Fibroblast of skin of right quadriceps (primary cell): ENCODE results near the gene ABTB1.
"Not testable (repeated sequence)": the region's sequence is repeated elsewhere in the genome, so short reads cannot be mapped to it uniquely, and the experiment has no call there.

ENCODE experiments used
- DNase-seq: peaks from one replicate; pipeline ENCODE4 v3.0.0-alpha.2; 2013

Gene ABTB1

GRCh38 chr3:127673191-127674100, 694 bp downstream of the ABTB1 start:
- peak; percentile 53 for DNase-seq

GRCh38 chr3:127674101-127674721, 1.5 kb downstream of the ABTB1 start:
- DNase-seq, result no peak

- no peak for DNase-seq
Observed at GRCh38 chr3:127674790-127675189, 2.0 kb downstream of the ABTB1 start.

GRCh38 chr3:127675651-127676391, 3.1 kb downstream of the ABTB1 start:
- DNase-seq, result no peak

DNA sequence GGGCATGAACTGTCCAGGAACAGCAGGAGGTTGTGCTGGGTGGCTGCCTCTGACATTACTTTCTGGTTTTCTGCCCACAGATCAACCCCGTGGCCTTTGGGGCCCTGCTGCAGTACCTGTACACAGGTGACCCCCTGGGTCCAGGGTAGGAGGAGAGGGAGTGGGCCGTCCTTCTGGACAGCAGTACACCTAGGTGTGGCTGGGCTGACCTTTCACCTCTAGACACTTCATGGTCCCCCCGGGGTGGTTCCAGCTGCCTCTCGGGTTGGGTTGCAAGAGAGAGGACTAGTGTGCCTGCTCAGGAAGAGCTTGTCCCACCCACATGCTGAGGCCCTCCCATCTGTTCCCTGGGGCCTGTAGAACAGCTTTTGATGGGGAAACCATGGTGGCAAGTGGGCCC, 3.7 kb downstream of the ABTB1 start:
- no peak for DNase-seq

DNA sequence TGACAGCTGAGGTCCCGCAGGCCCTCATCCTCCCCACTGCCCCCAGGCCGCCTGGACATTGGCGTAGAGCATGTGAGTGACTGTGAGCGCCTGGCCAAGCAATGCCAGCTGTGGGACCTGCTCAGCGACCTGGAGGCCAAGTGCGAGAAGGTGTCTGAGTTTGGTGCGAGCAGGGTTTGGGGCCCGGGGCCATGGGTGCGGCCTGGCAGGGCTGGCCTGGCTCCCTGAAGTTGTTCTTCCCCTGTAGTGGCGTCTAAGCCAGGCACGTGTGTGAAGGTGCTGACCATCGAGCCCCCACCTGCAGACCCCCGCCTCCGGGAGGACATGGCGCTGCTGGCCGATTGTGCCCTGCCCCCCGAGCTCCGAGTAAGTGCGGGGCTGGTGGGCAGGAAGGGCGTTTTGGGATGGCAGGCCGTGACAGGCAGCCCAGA, 4.2 kb downstream of the ABTB1 start:
- DNase-seq, result no peak

GRCh38 chr3:127677541-127678314, 5.0 kb downstream of the ABTB1 start:
- DNase-seq, result no peak

DNA sequence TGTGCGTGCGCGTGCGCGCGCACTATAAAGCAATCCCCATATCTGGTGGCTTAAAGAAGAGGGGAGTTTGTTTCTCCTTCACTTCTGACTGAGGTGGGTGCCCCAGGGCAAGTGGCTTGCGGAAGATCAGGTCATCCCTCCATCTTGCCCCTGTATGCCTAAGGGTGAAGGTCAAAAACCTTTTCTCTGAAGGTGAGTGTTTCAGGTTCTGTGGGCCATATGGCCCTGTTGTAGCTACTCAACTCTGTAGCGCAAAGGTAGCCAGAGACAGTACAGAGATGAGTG, 5.5 kb downstream of the ABTB1 start:
- DNase-seq, result no peak

DNA sequence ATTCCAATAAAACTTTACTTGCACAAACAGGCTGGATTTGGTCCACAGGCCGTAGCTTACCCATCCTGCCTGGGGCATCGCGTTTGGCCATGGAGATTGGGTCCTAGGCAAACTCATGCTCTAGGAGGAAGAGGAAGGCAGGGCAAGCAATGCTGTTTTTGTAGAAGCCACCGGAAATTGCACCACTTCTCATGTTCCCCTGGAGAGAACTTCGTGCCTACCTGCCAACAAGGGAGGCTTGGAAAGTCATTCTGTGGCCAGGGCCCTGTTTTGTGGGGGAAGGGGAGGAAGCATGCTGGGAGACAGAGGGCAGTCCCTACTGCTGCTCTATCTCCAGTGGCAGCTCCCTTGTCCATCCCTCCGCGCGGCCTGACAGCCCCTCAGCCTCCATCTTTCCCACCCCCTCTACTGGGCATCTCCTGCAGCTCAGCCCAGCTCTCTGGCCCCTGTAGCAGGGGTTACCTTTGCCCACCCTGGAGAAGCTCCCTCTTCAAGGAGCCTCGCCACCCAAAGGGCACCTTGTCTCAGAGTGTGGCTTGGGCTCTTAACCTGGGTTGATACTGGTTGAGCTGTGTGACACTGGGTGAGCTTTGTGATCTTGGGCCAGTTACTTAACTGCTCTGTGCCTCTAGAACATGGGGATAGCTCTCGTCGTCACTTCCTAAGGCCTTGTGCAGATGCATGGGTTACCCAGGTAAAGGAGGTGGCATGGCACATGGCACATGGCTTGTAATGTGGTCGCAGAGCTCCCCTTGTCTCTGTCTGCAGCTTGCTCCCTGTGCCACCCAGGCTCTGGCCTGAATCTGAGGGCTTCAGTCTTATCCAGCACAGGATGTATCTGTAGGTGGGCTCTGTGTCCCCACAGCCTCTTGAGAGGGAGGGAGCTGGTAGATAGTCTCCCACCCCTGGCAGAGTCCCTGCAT, 6.1 kb downstream of the ABTB1 start:
- DNase-seq, result no peak

DNA sequence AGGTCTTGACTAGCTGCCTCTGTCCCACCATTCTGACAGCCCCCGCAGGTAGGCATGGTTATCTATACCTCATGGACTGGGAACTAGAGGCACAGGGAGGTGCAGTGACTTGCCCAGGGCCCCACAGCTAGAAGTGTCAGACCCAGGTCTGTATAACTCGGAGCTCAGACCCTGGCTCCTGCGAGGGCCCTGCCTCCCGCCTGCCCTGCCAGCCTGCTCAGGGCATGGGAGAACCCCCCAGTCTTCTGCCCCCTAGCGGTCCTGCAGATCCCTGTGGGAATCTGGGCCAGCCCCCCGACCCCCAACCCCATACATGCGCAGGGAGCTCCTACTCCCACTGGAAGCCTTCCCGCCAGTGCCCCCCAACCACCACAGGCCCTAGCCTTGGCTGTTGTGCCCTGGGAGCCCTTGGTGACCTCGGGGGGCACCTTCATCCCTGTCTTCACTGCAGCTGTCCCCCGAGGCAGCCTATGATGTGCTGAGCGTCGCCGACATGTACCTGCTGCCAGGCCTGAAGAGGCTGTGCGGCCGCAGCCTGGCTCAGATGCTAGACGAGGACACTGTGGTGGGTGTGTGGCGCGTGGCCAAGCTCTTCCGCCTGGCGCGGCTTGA, 6.9 kb downstream of the ABTB1 start:
- no peak for DNase-seq

GRCh38 chr3:127680146-127680661, 7.5 kb downstream of the ABTB1 start:
- no peak for DNase-seq

GRCh38 chr3:127680798-127681221, 8.1 kb downstream of the ABTB1 start:
- no peak for DNase-seq

- not testable (repeated sequence) for DNase-seq
Observed at GRCh38 chr3:127682175-127682554, 9.4 kb downstream of the ABTB1 start.

GRCh38 chr3:127682561-127682960, 9.8 kb downstream of the ABTB1 start:
- DNase-seq, result no peak

DNA sequence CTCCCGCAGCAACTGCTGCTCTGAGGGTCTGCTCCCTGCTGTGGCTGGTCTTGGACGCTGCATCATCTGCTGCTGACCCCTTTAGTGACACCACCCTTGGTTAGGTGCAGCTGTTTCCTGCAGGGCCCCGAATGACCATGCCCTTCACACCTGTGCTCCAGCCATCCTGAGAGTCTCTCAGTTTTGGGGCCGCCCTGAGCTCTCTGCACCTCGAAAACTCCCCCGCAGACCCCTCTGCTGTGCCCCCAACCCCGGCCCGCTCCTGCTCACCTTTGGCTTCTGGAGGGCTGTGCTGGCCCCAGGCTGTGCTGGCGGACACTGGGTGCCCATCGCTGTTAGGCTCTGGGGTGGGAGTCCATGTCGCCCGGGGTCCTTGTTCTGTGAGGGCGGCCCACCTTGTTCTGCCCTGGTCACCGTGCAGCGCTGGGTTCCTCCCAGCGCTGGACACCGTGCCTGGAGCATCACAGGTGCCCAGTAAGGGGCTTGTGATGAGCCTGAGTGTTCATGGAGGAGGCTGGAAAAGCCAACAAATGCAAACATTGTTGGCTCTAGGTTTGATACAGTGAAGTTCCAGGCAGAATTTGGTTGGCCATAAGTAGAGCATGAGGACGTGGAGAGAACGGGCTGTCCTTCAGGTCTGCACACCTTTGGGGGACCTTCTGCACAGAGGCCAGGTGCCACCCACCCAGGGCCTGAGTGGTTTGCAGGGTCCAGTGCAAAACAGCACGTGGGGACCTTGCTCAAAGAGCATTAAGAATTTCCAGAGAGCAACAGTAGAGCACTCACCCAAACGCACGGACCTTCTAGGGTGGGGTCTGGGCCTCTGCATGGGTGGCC, 12.3 kb downstream of the ABTB1 start:
- no peak for DNase-seq

- DNase-seq, result no peak
Observed at GRCh38 chr3:127685708-127686511, 13.2 kb downstream of the ABTB1 start.

DNA sequence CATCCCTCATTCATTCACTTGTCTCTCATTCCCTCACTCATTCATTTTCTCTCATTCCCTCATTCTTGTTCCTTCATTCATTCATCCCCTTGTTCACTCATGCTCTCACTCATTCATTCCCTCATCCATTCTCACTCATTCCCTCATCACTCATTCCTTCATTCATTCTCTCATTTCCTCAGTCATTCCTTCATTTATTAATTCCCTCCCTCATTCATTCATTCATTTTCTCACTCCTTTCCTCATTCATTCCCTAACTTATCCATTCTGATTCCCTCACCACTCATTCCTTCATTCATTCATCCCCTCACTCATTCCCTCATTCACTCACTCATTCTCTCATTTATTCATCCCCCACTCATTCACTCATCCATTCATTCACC, 13.8 kb downstream of the ABTB1 start:
- DNase-seq, result no peak

DNA sequence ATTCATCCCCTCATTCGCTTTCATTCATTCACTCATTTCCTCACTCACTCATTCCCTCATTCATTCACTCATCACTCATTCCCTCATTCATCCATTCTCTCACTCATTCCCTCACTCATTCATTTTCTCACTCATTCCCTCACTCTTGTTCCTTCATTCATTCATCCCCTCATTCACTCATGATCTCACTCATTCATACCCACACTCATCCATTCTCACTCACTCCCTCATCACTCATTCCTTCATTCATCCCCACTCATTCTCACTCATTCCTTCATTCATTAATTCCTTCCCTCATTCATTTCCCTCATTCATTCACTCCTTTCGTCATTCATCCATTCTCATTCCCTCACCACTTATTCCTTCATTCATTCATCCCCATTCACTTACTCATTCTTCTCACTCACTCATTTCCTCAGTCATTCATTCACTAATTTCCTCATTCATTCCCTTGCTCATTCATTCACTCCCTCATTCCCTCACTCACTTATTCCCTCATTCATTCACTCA, 14.5 kb downstream of the ABTB1 start:
- DNase-seq, result no peak

DNA sequence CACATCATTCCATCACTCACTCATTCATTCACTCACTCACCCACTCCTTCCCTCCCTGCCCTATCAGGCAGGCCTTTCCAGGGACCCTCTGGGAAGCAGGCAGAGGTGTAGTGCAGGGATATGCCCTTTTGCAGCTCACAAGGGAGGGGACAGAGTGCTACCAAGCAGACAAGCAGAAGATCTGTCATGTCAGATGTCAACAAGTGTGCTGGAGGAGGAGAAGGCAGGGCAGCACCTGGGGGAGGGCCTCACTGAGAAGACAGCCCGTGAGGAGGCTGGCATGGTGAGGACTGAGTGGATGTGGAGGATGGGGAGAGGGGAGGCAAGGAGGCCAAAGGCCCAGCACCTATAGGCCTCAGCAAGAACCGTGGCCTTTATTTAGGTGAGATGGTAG, 15.3 kb downstream of the ABTB1 start:
- no peak for DNase-seq
